NCI-H345 (cell line): ENCODE results near the gene CDK9.

Experiments
- DNase-seq: peaks from one replicate; lab custom pipeline; 2025; lab: John Stamatoyannopoulos, UW

Gene CDK9

DNA sequence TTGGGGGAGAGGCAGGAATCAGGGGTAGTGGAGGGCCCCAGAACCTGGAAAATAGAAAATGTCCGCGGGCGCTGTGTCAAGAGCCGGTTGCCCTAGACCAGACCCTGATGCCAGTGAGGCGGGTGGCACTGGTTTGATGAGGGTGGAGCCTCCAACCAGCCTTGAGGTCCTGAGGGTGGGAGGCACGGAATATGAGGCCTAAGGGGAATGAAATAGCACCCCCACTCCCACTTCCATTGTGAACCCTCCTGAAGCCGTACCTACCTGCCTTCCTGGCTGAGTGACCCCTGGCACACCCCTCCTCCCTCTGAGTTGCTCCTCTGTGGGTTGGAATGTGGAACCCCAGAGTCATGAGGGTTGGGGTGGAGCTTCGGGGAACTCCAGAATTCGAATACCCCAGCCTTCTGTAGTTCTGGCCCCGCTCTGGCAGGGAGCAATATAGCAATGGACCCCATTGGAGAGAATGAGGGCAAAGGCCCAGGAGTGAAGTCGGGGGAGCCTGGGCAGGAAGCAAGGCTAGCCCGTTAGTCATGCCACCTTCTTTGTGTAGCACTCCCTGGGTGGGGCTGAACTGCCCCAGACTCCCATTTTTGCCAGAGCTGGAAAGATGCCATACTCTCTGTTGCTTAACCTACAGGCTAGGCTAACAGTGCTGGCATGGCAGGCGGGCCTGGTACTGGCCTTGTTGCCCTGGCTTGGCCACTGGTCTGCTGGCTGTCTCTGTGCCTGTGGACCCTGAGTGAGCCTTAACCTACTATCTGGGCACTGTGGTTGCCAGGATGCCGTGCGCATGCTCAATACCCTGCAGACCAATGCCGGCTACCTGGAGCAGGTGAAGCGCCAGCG is 17.9 kb downstream of the CDK9 start:
- DNase-seq = peak; percentile 17

DNA sequence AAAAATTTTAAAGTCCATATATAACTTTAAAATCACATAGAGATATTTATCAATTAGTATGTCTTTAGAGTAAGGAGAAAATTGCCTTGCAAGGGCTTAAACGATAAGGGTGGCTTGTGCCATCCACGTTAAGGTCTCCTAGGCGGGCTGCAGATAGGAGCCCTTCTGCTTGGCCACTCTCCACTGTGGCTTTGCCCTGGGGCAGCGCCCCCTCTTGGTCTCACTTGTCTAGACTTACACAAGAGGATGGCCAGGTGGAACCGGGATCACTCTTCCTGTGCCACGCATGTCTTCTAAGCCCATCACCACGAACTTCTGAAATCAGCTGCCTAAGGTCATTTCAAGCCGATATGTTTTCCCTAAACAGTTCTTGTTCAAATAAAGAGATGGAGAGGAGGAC is 19.8 kb downstream of the CDK9 start:
- DNase-seq = peak; percentile 10

DNA sequence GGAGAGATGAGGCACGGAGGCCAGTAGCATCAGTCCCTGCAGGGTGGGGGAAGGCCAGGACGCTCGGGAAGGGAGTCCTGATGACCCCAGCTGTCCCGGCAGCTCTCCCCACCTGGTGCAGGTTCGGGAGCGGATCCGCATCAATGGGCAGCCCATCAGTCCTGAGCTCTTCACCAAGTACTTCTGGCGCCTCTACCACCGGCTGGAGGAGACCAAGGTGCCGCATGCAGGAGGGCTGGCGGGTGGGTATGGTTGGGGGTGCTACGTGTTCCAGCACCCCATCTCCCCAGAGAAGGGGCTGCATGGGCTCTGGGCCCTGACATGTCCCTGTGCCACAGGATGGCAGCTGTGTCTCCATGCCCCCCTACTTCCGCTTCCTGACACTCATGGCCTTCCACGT is 21.0 kb downstream of the CDK9 start:
- no peak for DNase-seq

DNA sequence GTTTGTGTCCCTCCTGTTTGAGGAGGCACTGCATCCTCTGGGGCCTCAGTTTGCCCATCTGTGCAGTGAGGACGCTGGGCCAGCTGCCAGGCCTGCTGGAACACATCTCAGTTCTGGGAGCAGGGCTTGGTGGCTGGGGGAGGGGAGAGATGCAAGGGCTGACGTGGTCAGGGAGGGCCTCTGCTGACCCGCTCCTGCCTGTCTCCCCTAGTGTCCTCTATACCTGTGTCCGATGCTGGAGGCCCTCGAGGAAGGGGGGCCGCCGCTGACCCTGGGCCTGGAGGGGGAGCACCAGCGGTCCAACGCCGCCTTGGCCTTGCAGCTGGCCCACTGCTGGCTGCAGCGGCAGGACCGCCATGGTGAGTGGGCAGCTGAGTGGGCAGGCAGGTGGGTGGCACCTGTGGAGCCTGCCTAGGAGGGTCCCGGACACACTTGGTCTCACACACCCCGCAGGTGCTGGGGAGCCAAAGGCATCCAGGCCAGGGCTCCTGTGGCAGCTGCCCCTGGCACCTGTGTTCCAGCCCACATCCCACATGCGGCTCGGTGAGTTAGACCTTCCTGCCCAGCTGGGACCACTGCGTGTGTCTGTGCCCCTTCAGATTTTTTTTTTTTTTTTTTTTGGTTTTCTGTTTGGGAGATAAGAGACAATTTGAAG is 22.6 kb downstream of the CDK9 start:
- no peak for DNase-seq

DNA sequence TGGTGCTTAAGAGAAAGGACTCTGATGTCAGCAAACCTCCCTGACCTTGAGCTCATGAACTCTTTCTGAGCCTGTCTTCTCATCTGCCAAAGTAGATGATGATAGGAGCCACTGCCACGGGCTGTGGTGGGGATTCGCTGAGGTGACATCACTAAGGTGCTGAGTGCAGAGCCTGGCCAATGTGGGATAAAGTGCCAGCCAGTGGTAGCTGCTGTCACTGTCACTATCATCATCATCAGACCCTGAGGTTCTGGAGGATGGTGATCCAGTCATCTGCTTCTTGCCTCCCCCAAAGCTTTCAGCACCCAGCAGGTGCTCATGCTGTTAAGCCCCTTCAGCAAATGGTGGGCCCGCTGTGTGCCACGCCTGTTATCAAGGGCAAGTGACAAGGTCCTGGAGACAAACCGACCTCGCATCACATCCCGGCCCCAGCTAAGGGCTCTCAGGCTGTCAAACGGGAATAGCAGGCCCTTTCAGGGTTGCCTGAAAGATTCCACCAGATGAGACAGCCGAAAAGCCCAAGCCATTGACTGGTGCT is 23.2 kb downstream of the CDK9 start:
- DNase-seq = no peak

DNA sequence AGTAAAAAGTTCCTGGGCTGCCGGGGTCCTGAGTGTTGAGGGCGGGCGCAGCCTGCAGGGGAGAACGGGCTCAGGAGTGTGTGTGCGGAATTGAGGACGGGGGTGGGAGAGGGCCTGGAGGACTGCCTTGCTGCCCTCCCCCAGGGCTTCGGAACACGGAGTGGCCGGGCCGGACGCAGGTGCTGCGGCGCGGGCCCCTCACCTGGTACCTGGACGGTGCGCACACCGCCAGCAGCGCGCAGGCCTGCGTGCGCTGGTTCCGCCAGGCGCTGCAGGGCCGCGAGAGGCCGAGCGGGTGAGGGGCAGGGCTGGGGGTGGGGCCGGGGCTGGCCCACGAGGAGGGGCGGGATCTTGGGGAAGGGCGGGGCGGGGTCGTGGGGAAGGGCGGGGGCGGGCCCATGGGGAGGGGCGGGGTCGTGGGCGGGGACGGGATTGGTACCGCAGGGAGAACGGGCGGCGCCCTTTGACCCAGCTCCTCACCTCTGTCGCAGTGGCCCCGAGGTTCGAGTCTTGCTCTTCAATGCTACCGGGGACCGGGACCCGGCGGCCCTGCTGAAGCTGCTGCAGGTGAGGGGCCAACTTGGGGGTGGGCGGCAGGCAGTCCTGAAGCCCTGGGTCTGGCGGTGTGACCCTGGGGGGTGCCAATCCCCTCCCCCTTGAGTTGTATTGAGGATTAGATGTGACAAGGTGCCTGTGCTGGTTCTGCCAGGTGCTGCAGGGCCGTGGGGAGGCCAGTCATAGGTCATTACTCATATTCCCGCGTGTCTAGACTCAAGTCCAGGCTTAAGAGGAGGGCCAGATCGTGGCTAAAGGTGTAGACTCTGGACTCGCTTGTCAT is 23.9 kb downstream of the CDK9 start:
- DNase-seq = no peak

DNA sequence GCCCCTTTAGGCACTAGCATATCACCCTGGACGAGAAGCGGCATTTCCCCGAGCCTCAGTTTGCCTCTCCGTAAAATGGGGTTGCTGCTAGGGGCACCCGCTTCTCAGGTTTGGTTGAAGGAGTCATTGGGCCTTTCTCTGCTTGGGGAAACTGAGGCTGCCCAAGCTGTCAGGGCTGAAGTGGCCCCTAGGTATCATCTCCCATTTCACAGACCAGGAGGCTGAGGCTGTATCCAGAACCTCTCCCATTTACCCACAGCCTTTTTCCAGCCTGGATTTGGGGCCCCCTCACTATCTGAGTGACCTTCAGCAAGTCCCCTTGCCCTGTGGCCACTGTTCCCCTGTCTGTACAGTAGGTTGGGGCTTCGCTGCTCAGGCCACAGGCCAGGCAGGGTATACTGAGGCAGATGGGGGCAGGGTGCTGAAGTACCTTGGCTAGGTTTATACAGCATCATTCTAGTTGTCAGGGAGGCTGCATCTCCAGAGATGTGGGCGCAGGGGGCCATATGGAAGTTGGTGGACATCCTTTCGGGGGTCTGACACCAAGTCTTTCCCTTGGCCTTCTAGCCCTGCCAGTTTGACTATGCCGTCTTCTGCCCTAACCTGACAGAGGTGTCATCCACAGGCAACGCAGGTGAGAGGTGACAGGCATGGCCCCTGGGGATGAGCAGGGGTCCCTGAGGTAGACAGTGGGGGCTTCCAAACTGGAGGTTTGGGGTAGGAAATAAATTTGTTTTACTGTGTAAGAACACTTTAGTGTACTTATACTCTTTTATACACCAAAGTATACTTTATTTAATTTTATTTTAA is 24.7 kb downstream of the CDK9 start:
- DNase-seq = no peak

DNA sequence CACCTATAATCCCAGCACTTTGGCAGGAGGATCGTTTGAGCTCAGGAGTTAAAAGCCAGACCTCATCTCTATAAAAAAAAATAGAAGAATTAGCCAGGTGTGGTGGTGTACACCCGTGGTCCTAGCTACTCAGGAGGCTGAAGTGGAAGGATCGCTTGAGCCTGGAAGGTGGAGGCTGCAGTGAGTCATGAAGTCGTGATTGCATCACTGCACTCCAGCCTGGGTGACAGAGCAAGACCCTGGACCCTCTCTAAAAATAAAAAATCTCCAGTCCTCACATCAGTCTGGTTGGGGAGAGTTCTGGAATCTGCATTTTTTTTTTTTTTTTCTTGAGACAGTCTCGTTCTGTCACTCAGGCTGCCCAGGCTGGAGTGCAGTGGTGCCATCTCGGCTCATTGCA is 26.2 kb downstream of the CDK9 start:
- DNase-seq = no peak

DNA sequence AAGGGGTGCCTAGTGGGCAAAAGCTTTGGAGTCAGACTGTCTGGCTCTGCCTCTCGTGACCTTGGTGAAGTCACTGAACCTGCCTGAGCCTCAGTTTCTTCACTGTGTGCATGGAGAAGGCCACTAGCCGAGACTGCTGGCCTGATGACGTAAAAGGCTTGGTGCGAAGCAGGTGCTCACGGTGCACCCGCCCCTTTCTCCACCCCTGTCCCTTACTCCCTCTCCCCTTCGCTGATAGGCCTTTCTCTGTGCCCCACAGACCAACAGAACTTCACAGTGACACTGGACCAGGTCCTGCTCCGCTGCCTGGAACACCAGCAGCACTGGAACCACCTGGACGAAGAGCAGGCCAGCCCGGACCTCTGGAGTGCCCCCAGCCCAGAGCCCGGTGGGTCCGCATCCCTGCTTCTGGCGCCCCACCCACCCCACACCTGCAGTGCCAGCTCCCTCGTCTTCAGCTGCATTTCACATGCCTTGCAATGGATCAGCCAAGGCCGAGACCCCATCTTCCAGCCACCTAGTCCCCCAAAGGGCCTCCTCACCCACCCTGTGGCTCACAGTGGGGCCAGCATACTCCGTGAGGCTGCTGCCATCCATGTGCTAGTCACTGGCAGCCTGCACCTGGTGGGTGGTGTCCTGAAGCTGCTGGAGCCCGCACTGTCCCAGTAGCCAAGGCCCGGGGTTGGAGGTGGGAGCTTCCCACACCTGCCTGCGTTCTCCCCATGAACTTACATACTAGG is 27.3 kb downstream of the CDK9 start:
- no peak for DNase-seq

DNA sequence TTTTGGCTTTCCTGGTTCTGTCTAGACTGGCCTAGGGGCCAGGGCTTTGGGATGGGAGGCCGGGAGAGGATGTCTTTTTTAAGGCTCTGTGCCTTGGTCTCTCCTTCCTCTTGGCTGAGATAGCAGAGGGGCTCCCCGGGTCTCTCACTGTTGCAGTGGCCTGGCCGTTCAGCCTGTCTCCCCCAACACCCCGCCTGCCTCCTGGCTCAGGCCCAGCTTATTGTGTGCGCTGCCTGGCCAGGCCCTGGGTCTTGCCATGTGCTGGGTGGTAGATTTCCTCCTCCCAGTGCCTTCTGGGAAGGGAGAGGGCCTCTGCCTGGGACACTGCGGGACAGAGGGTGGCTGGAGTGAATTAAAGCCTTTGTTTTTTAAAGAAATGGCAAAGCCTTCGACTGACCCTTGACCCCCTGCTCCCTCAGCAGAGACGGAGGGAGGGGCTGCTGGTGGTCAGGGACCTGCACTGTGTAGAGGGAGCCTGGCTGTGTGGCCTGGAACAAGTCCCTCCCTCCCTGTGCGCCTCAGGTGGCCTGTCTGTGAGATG is 27.9 kb downstream of the CDK9 start:
- no peak for DNase-seq

DNA sequence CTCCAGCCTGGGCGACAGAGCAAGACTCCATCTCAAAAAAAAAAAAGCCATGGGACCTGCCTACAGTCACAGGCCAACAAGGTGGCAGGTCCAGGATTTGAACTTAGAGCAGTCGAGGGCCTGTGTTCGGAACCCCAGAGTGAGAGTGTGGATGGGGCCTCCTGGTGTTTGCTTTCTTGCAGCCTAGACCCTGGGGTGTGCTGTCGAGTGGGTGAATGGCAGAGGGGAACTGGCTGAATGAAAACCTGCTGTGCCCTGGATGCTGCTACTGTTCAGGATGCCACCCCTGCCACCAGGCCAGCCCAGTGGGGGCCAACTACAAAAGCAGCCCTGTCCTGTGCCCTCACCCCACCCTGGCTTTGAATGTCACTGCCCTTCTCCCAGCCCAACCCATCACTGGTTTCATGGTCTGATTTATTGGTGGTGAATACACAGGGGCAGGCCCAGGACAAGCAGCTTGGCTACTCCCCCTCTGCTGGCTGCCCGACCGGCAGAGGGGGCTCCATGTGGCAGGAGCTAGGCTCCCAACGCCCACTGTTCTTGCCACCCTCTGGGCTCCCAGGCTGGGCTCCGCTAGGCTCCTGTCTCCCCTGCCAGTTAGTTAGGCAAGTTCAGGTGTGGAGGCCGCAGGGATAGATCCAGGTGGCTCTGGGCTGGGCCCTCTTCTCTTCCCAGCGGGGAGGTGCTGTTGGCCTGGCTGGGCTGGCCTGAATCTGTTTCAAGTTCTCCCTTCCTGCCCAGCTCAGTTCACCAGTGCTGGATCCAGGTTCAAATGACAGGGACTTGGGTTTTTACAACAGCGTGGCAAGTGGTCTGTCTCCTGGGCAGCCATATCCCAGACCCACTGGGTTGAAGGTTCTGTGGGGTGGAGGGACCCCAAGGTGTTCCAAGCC is 29.0 kb downstream of the CDK9 start:
- DNase-seq = no peak

DNA sequence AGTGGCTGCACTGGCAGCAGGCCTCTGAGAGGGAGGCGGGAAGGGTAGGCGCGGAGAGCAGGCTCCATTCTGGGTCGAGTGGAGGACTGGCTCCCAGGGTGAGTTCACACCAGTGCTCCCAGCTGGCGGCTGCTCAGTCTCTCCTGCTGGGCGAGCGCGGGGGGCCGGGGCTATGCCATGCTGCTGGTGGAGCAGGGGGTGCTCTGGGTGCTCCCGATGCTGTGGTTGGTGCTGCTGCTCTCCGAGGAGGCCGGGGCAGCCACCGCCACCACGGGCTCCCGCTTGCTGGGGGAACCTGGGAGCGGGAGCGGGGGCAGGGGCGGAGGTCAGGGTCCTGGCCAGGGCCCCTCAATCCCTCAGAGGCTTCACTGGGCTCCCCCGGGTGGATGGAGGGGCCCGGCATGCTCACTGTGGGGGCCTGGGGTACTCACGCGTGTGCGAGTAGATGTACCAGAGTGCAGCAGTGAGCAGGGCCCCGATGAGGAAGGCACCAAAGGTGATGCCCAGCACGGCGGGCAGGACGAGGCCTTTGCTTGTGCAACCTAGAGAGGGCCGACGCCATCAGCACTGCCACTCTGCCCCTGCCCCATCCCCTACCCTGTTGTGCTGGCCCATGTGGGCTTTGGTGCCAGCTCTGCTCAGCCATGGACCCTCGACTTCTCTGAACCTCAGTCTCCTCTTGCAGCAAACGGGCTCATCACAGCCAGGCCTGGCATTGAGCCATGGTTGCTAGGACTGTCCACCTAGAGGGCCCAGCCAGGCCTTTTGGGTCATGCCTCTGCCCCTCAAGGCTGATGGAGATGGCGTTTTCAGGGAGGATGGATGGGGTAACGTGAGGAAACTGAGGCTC is 29.9 kb downstream of the CDK9 start:
- no peak for DNase-seq

DNA sequence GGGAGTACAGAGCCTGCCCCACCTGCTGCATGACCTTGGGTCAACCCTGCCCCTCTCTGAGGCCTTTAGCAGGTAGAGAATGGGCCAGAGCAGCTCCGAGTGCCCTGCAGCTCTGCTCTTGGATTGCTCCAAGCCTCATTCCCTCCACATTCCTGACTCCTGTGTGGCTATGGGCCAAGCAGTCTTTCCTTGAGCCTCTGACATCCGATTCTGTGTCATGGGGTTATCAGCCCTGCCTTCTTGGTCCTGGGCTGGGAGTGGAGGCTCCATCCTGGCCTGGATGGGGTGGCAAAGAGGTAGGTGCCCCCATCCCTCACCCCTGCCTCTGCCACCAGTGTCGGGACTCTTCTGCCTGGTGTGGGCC is 30.5 kb downstream of the CDK9 start:
- no peak for DNase-seq

DNA sequence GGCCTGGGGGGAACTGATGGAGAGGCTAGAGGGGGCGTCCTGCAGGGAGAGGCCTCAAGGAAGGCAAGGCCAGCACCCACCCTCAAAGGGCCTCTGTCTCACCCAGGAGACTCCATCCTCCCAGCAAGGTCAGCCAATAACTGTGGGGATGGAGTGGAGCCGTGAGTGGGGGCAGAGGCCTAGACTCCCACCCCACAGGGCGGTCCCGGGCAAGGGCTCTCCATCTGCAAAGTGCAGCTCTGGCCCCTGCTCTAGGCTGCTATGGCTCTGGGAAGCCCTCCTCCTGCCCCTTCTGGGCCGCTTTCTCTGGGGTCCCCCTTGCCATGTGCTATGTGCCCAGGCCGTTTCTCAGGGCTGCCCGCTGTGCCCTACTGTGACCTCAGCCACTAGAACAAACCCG is 30.9 kb downstream of the CDK9 start:
- no peak for DNase-seq

DNA sequence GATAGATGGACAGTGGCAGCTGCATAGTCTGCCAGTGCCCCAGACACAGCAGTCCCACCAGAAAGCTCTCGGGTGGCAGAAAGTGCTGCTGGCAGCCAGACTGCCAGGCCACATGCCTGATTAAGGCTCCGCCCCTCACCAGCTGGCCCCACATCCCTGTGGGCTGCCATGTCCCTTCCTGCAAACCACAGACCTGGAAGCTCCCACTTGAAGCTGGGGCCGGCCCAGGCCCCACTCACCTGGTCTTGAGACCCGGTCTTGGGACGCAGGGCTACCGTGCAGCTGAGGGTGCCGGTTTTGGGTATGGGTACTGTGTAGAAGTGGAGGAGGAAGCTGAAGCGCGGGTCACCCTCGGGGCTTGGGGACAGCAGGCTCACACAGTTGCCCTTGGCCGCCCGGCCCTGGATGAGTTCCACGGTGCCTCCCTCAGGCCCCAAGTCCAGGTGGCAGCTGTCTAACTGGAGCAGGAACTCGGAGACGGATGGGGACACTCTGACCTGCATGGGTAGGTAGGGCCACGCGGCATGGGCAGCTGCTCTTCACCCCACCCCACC is 32.1 kb downstream of the CDK9 start:
- no peak for DNase-seq

DNA sequence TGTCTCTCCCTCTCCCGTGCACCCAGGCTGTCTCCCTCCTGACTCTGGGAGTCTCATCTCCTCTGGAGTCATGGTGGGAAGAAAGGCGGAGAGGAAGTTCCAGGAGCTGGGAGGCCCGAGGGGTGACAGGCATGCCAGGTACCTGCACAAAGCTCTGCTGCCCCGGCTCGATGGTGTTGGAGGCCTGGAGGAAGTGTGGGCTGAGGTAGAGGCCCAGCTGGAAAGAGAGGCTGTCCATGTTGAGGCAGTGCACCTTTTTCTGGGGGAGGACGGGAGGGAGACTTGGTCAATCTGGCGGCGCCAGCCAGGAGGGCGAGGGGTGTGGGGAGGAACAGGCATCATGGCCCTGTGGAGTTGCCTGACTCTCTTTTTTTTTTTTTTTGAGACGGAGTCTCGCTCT is 32.7 kb downstream of the CDK9 start:
- DNase-seq = no peak

DNA sequence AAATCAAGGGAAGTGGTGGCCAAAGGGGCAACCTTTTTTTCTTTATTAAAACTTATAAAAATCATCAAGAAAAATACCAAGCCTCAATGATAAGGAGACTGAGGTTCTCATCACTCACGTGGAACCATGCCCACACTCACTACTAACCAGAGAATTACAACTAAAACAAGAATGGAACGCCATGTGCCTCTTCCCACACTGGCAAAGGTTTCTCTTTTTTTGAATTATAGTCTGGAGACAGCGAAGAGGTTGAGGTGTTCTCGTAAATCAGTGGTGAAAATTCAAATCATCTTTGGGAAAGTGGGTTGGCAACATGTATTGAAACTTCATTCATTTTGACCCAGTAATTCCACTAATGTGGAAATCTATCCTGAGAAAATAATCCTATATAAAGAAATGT is 36.3 kb downstream of the CDK9 start:
- DNase-seq = no peak

DNA sequence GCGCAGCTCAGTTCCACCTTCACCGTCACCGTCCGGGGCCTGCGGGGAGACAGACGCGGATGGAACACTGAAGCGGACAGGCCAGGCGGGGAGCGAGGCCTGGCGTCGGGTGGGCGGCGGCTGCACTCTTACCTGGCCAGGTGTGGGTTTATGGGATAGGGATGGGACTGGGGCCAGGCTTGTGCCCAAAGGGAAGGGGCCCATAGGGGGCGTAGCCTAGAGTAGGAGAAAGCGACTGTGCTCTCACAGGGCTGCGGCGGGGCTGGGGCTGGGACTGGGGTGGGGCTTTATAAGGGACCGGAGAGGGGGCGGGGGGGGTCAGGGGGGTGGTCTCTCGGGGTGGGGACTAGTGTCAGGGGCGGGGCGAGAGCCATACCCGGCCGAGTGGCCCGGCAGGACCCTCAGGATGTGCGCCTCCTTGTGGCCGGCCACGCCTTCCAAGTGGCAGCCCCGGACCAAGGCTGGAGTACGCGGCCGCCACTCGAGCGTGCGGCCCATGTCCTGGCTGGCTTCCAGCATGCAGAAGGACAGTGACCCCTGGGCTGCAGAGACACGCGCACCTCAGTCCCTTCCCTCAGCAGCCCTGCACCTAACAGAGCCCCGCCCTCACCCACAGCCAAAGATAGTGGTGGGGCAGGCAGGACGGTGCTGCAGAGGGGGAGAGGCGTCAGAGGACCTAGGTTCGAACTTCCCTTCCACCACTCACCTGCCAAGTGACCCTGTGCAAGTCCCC is 39.7 kb downstream of the CDK9 start:
- peak; percentile 13 for DNase-seq
